ENCODE data around the gene DNAJC13.

DNA sequence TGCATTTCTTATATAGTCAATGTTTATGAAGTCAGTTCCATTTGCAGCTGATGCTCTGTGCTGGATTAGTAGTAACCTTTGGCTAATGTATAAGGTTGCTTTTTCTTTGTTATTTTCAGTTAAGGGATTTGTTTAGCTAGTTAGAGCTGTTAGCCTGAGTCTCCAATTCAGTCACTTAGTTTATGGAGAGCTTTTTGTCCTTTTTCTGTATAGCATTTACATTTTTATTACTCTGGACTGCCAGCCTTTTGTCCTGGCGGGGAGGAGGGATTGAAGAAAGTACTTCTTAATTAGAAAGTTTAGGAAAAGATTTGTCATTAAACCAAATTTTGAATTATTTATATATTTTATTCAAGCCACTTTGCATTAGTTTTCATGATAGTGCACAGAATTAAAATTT is 52.0 kb downstream of the DNAJC13 start:
- TF ChIP-seq POLR2A (IDR thresholded peaks at IDR 0.05) = no peak
- TF ChIP-seq, protein P1, sequence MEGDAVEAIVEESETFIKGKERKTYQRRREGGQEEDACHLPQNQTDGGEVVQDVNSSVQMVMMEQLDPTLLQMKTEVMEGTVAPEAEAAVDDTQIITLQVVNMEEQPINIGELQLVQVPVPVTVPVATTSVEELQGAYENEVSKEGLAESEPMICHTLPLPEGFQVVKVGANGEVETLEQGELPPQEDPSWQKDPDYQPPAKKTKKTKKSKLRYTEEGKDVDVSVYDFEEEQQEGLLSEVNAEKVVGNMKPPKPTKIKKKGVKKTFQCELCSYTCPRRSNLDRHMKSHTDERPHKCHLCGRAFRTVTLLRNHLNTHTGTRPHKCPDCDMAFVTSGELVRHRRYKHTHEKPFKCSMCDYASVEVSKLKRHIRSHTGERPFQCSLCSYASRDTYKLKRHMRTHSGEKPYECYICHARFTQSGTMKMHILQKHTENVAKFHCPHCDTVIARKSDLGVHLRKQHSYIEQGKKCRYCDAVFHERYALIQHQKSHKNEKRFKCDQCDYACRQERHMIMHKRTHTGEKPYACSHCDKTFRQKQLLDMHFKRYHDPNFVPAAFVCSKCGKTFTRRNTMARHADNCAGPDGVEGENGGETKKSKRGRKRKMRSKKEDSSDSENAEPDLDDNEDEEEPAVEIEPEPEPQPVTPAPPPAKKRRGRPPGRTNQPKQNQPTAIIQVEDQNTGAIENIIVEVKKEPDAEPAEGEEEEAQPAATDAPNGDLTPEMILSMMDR (IDR thresholded peaks at IDR 0.05 in 4 of 5, conservative IDR thresholded peaks at IDR 0.05 in 1 of 5) = no peak

Measured in gastrocnemius medialis (tissue), 4 donors.